ENCODE measurements around the gene TOB1. TPM values are rescaled to one million over a fixed set of nuclear protein-coding genes. Genes with fewer than 3 reads are reported as not detected.

TOB1 gene
- total and polyA plus RNA-seq, 12 donors: 22.4 to 332 (median 62.7) TPM

- H3K27ac ChIP-seq: no peak overlapping the region
- H3K36me3 ChIP-seq (replicated peaks in 1 of 2): no peaks in the 10 kb centered on the region
- intact Hi-C loops (cut with DNase I): no loop called here
- no peak for DNase-seq
- H3K27me3 ChIP-seq: no peaks in the 10 kb centered on the region
- TF ChIP-seq, protein P1, sequence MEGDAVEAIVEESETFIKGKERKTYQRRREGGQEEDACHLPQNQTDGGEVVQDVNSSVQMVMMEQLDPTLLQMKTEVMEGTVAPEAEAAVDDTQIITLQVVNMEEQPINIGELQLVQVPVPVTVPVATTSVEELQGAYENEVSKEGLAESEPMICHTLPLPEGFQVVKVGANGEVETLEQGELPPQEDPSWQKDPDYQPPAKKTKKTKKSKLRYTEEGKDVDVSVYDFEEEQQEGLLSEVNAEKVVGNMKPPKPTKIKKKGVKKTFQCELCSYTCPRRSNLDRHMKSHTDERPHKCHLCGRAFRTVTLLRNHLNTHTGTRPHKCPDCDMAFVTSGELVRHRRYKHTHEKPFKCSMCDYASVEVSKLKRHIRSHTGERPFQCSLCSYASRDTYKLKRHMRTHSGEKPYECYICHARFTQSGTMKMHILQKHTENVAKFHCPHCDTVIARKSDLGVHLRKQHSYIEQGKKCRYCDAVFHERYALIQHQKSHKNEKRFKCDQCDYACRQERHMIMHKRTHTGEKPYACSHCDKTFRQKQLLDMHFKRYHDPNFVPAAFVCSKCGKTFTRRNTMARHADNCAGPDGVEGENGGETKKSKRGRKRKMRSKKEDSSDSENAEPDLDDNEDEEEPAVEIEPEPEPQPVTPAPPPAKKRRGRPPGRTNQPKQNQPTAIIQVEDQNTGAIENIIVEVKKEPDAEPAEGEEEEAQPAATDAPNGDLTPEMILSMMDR (IDR thresholded peaks at IDR 0.05): no peak
- TF ChIP-seq POLR2A (IDR thresholded peaks at IDR 0.05): no peak
- 64 to 67% (median 65%) methylated on average over 6 of the region's 6 CpGs for WGBS, 4 donors
- H3K9me3 ChIP-seq (replicated peaks in 1 of 3): no peaks in the 10 kb centered on the region
- peaks cover 0 to 6% of the 10 kb centered on the region in 2 donors for H3K4me1 ChIP-seq (replicated peaks in 1 of 2)
- H3K4me3 ChIP-seq: no peak overlapping the region
Observed at GRCh38 chr17:50818921-50819657, 47.1 kb downstream of the TOB1 start.

- no peak overlapping the region for H3K27ac ChIP-seq
- H3K4me3 ChIP-seq: no peak overlapping the region
- H3K4me1 ChIP-seq (replicated peaks in 1 of 2): peaks cover 0 to 6% of the 10 kb centered on the region in 2 donors
- TF ChIP-seq POLR2A (IDR thresholded peaks at IDR 0.05): no peak
- TF ChIP-seq, protein P1 (IDR thresholded peaks at IDR 0.05): no peak
- intact Hi-C loops (cut with DNase I): no loop called here
- H3K9me3 ChIP-seq (replicated peaks in 1 of 3): no peaks in the 10 kb centered on the region
- DNase-seq: no peak
- no peaks in the 10 kb centered on the region for H3K36me3 ChIP-seq (replicated peaks in 1 of 2)
- no peaks in the 10 kb centered on the region for H3K27me3 ChIP-seq
- 75 to 88% (median 82%) methylated on average over 4 of the region's 4 CpGs for WGBS, 4 donors
Observed at GRCh38 chr17:50818261-50818660, 47.9 kb downstream of the TOB1 start.

GRCh38 chr17:50817838-50818237 lies 48.3 kb downstream of the TOB1 start:
- no peaks in the 10 kb centered on the region for H3K27me3 ChIP-seq
- no peaks in the 10 kb centered on the region for H3K9me3 ChIP-seq (replicated peaks in 1 of 3)
- WGBS, 4 donors: 62 to 78% (median 65%) methylated on average over 7 of the region's 7 CpGs
- no peaks in the 10 kb centered on the region for H3K36me3 ChIP-seq (replicated peaks in 1 of 2)
- H3K27ac ChIP-seq: no peak overlapping the region
- no peak overlapping the region for H3K4me3 ChIP-seq
- TF ChIP-seq, protein P1 (IDR thresholded peaks at IDR 0.05): no peak
- no peak for TF ChIP-seq POLR2A (IDR thresholded peaks at IDR 0.05)
- peaks cover 0 to 6% of the 10 kb centered on the region in 2 donors for H3K4me1 ChIP-seq (replicated peaks in 1 of 2)
- intact Hi-C loops (cut with DNase I): loop anchor here in 1 of 2 donors (2.0 kb wide), 1 partner anchor 25 kb away; no protein-coding TSS in a partner anchor
- no peak for DNase-seq

- Histone ChIP-seq H3K4me3 (no peak overlapping the region), H3K36me3 (replicated peaks in 1 of 2) (no peaks in the 10 kb centered on the region), H3K27ac (no peak overlapping the region), H3K4me1 (replicated peaks in 1 of 2) (peaks cover 0 to 6% of the 10 kb centered on the region in 2 donors), H3K9me3 (replicated peaks in 1 of 3) (no peaks in the 10 kb centered on the region), H3K27me3 (no peaks in the 10 kb centered on the region)
- intact Hi-C loops (cut with DNase I): loop anchor here in 1 of 2 donors (2.0 kb wide), 1 partner anchor 26 kb away; no protein-coding TSS in a partner anchor
- peak in 5 of 7 donors; percentile 44 to 61 (median 52) for DNase-seq
- TF ChIP-seq POLR2A (IDR thresholded peaks at IDR 0.05): no peak
- TF ChIP-seq, protein P1 (IDR thresholded peaks at IDR 0.05): peak; percentile 51 to 75 (median 66)
- WGBS, 4 donors: 20 to 42% (median 26%) methylated on average over 14 to 27 of the region's 27 CpGs
Observed at GRCh38 chr17:50816771-50817751, 49.1 kb downstream of the TOB1 start.
